HL-60 (cell line): Measurements from ENCODE around the gene PGD.

Experiments used
- DNase-seq, 2 experiments: peaks; one replicate each; pipeline ENCODE4 v3.0.0-alpha.2; 2010 to 2020; ENCODE audit warnings: low read depth in 1 of 2, low spot score in 1 of 2
- H3K27ac ChIP-seq: fragments of 250-450 bp; sonication (Bioruptor Pico); replicated peaks from 2 replicates; pipeline ENCODE4 v1.5.1; 2020; ENCODE audit warnings: mild to moderate bottlenecking, moderate library complexity
- H3K27me3 ChIP-seq: fragments of 250-450 bp; sonication (Bioruptor Pico); 2 replicates; pipeline ENCODE4 v1.5.1; 2021; ENCODE audit warnings: mild to moderate bottlenecking, moderate library complexity; ENCODE audit not compliant: insufficient read depth, poor library complexity, severe bottlenecking
- H3K4me3 ChIP-seq: replicated peaks from 2 replicates; pipeline ENCODE4 v1.5.1; 2011; ENCODE audit warnings: mild to moderate bottlenecking, control low read depth, low read length; ENCODE audit not compliant: insufficient read depth
- GABPA ChIP-seq: IDR thresholded peaks from 2 replicates; pipeline ENCODE4 v1.6.1; 2012; ENCODE audit warnings: low read depth
- POLR2AphosphoS5 ChIP-seq: IDR thresholded peaks from 2 replicates; pipeline ENCODE4 v1.6.1; 2012; ENCODE audit warnings: low read depth
- SPI1 ChIP-seq: IDR thresholded peaks from 2 replicates; pipeline ENCODE4 v1.6.1; 2012; ENCODE audit warnings: low read depth, mild to moderate bottlenecking, borderline replicate concordance
- TF ChIP-seq, protein P1 (sequence below): IDR thresholded peaks from 2 replicates; pipeline ENCODE4 v1.6.1; 2012; ENCODE audit warnings: low read depth; ENCODE audit not compliant: insufficient replicate concordance
- TF ChIP-seq, protein P2 (sequence below): IDR thresholded peaks from one replicate; pipeline ENCODE4 v1.5.1; 2011; ENCODE audit warnings: low read length, control low read depth, inconsistent platforms; ENCODE audit not compliant: insufficient read depth

Gene PGD

DNA sequence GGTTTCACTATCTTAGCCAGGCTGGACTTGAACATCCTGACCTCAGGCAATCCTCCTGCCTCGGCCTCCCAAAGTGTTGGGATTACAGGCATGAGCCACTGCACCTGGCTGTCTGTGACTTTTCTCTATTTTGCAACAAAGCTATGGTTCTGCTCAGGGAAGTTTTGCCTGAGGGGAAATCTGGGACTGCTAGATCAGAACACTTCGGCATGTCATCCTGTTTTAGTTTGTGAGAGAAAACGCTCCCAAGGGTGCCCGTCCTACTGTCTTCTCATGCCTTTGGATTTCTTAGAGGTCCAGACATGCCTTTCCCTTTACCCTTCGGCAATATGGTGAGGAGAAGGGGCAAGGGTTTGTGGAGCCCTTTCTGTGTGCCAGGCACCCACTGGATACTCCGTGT is 45.4 kb downstream of the PGD start:
- TF ChIP-seq SPI1 (no peak), POLR2AphosphoS5 (no peak), GABPA (no peak)
- TF ChIP-seq, protein P1, sequence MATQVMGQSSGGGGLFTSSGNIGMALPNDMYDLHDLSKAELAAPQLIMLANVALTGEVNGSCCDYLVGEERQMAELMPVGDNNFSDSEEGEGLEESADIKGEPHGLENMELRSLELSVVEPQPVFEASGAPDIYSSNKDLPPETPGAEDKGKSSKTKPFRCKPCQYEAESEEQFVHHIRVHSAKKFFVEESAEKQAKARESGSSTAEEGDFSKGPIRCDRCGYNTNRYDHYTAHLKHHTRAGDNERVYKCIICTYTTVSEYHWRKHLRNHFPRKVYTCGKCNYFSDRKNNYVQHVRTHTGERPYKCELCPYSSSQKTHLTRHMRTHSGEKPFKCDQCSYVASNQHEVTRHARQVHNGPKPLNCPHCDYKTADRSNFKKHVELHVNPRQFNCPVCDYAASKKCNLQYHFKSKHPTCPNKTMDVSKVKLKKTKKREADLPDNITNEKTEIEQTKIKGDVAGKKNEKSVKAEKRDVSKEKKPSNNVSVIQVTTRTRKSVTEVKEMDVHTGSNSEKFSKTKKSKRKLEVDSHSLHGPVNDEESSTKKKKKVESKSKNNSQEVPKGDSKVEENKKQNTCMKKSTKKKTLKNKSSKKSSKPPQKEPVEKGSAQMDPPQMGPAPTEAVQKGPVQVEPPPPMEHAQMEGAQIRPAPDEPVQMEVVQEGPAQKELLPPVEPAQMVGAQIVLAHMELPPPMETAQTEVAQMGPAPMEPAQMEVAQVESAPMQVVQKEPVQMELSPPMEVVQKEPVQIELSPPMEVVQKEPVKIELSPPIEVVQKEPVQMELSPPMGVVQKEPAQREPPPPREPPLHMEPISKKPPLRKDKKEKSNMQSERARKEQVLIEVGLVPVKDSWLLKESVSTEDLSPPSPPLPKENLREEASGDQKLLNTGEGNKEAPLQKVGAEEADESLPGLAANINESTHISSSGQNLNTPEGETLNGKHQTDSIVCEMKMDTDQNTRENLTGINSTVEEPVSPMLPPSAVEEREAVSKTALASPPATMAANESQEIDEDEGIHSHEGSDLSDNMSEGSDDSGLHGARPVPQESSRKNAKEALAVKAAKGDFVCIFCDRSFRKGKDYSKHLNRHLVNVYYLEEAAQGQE = no peak
- TF ChIP-seq, protein P2, sequence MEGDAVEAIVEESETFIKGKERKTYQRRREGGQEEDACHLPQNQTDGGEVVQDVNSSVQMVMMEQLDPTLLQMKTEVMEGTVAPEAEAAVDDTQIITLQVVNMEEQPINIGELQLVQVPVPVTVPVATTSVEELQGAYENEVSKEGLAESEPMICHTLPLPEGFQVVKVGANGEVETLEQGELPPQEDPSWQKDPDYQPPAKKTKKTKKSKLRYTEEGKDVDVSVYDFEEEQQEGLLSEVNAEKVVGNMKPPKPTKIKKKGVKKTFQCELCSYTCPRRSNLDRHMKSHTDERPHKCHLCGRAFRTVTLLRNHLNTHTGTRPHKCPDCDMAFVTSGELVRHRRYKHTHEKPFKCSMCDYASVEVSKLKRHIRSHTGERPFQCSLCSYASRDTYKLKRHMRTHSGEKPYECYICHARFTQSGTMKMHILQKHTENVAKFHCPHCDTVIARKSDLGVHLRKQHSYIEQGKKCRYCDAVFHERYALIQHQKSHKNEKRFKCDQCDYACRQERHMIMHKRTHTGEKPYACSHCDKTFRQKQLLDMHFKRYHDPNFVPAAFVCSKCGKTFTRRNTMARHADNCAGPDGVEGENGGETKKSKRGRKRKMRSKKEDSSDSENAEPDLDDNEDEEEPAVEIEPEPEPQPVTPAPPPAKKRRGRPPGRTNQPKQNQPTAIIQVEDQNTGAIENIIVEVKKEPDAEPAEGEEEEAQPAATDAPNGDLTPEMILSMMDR = no peak
- Histone ChIP-seq H3K27me3 (no peaks in the 10 kb centered on the region), H3K27ac (no peak overlapping the region), H3K4me3 (no peak overlapping the region)
- DNase-seq = no peak

DNA sequence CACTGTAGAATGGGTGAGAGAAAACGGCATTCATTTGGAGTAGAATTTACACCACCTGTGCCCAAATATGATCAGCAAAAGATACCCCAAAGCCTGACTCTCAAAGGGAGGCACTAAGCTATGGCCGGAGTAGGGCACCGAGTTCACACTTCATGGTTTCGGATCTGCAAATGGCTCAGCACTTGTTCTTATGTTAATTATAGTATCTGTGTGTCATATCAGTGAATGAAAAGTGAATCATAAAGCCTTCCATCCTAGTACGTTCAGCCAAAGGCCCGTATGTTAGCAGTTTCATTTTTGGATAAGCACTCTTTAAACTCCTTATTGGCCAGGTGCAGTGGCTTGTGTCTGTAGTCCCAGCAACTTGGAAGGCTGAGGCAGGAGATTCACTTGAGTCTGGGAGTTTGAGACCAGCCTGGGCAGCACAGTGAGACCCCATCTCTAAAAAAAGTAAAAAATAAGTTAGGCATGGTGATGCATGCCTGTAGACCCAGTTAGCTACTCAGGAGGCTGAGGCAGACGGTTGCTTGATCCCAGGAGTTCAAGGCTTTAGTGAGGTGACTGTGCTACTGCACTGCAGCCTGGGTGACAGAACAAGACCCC is 46.0 kb downstream of the PGD start:
- no peak for DNase-seq
- Histone ChIP-seq H3K27ac (no peak overlapping the region), H3K4me3 (no peak overlapping the region), H3K27me3 (no peaks in the 10 kb centered on the region)
- no peak for TF ChIP-seq POLR2AphosphoS5
- TF ChIP-seq, protein P2 = no peak
- no peak for TF ChIP-seq SPI1
- TF ChIP-seq, protein P1 = no peak
- TF ChIP-seq GABPA = no peak

DNA sequence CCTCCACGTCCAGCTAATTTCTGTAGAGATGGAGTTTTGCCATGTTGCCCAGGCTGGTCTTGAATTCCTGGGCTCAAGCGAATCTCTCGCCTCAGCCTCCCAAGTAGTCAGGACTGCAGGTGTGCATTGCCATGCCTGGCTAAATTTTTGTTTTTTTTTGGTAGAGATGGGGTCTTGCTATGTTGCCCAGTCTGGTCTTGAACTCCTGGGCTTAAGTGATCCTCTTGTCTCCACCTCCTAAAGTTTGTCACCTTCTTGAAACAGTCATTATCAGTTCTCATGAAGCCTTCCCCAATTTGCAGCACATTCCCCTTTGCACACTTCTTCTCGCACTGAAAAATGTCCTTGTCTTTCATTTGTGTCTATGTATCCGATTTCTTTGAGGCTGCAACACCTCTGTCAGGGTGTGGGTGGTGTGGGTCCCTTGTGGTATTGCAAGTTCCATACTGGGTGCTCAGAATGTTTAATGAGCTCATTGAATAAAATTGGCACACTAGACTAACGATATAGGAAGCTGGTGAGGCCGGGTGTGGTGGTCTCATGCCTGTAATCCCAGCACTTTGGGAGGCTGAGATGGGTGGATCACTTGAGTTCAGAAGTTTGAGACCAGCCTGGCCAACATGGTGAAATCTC is 48.0 kb downstream of the PGD start:
- Histone ChIP-seq H3K4me3 (no peak overlapping the region), H3K27me3 (no peaks in the 10 kb centered on the region), H3K27ac (no peak overlapping the region)
- no peak for DNase-seq
- no peak for TF ChIP-seq GABPA
- TF ChIP-seq, protein P2 = no peak
- TF ChIP-seq, protein P1 = no peak
- TF ChIP-seq POLR2AphosphoS5 = no peak
- no peak for TF ChIP-seq SPI1
